A204.1 (cell line): ENCODE measurements around the gene PTPRN2.
"Not testable (repeated sequence)": the region's sequence is repeated elsewhere in the genome, so short reads cannot be mapped to it uniquely, and the experiment has no call there.

Experiments used
- FAIRE-seq: peaks from 2 replicates; lab custom pipeline; 2012; peaks lifted over from hg19 to GRCh38; lab: Jason Lieb, UNC

PTPRN2 gene

DNA sequence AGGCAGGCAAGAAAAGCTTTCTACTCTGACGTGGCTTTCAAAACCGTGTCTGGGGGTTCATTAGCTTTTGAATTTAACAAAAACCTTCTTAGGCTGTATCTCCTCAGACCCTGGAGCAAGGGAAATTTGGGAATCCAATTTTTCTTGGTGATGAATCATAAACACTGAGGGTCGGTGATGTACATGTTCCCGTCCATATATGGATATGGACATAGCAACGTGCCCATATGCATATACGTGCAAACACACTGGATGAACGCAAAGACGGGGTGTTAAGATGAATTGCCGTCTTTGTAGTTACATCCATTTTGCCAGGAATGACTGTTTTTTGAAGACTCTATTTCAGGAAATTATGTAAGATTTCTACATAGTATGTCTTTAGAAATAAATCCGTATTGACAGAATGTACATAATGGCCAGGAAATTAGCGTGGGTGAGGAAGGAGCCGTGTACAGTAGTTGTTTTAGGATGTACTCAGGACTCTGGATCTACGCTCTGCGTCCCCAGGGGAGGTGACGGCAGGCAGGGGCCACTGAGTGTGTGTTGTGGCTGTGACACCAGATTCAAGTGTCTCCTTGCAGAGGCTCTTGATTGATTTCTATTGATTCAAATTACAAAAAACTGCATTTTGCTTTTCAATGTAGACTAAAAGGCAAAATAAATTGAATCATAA lies 1012.6 kb downstream of the PTPRN2 start:
- FAIRE-seq: no peak

DNA sequence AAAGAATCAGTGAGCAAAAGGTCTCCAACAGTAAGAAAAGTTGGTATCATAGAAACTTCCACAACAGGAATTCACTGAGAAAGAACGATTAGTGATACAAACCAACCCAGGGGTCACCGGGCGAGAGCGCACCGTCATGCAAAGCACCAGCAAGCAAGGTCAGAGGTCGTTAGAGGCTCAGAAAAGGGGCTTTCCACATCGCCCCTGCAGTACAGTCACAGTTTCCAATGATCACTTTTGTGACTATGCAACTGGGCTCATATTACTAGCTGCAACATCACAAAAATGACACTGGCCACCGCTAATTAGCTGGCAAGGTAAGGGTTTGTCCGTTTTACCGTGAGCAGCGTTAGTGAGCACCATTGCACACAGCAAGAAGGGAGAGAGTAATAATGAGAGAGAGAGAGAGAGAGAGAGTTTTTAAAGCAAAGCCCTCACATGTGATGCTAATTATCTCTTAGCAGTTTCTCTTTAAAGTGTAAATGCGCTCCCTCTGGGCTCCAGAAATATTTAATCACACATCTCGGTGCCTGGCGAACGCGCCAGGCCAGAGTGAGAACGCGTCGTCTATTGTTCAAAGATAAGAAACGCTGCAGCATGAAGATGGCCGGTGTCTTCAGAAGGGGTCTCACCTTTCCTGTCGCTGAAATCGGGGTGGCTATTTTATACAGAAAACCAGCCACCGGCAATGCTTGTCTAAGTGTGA lies 1013.4 kb downstream of the PTPRN2 start:
- no peak for FAIRE-seq

DNA sequence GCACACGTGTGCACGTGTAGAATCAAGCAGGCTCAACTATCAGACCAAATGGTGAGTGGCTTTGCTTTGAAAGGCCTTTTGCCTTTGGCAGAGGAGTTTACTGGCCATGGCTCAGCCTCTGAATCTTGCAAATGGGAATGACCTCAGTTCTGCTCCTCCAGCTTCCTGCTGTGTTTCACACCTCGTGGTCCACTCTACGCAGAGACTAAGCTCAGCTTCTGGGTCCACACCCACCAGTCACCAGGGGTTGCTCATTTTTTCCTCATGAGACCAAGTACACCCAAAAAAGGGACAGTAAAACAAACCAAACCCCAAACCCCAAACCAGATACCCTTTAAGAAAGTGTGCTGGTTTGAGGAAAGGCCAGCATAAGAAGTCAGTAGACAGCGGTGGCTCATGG lies 1014.4 kb downstream of the PTPRN2 start:
- FAIRE-seq: no peak

DNA sequence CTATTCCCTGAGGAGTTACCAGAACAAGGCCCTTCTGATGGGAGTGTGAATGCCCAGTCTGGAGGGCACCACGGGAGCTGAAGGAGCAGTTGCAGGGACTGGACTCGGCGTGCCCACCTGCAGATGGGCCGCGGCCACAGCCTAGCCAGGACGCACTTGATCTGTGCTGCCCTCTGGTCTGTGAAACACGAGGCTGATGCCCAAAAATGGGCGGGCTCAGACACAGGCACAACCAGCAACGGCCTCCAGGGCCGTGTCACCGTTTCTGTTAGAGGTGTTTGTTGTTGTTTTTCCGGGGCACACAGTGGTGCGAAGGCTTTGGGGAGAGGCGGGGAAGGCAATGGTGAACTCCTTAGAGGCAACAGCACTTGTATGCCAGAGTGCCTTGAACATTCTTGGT lies 1015.0 kb downstream of the PTPRN2 start:
- no peak for FAIRE-seq

DNA sequence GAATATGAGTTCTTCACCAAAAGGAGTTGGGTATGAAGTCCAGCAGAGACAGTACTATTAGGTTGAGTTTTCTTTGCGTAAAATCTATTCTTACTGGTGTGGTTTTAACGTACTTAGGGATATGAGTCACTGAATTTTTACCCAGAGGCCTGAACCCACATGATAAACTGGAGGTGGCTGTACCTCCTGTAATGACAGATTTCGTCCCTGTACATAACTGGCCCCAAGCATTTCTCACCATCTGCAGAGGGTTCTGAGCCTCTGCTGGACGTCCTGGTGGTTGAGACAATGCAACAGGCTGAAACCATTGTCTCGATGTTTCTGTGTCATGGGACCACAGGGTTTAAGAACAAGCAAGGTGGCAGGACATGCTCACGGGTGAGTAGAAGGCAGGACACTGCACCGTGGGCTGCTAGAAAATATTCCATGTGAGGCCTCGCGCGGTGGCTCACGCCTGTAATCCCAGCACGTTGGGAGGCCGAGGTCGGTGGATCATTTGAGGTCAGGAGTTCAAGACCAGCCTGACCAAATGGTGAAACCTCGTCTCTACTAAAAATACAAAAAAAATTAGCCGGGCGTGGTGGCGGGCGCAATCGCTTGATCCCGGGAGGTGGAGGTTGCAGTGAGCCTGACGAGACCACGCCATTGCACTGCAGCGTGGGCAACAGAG lies 1017.0 kb downstream of the PTPRN2 start:
- FAIRE-seq: no peak

DNA sequence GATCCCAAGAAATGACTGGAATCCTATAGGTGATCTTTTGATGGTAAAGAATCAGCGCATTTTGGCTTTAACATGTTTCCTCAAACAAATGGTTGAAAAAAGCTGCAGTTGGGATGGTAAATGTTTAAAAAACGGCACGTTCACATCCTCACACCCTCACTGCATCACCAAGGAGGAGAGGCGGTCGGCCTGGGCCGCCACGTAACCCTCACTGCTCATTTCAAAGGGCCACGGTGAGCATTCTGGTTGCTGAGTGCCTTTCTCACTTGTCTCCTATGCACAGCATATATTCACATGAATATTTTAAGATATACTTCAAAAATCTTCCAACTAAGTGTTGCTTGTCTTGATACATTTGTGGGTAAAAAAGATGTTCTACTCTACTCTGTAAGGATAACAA lies 1017.7 kb downstream of the PTPRN2 start:
- FAIRE-seq: no peak

DNA sequence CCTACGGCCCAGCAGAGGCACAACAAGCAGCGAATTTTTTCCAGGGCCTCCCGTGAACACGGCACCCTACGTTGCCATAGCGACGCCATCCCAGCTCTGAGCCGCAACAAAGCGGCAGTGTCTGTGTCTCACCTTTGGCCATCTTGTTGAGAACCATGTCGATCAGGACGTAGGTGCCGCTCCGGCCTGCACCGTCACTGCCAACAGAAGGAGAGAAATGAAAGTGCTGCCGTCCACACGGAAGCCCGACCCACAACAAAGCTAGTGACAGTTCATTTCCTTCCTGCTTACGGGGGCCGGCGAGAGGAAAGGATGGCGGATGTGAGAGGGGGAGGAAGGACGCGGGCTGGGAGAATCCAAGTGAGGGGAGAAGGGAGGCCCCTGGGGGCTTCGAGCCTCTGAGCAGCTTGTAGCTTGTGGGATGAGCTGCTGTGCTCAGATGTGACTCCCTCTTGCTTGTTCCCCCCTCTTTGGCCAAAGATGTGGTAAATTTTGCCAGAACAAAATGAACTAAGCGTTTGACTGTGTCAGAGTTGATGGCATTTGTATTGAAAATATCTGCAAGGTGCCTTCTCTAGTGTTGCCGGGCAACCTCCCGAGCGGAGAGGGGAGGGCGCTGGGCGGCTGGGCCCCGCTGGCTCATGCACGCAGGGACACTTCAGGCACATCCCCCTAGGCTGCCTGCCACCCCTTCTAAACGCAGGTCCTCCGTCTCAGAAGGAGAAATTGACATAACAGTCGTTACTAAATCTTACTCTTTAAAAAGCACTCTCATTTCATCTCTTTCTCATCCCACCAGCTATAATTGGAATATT lies 1018.6 kb downstream of the PTPRN2 start:
- FAIRE-seq: no peak

DNA sequence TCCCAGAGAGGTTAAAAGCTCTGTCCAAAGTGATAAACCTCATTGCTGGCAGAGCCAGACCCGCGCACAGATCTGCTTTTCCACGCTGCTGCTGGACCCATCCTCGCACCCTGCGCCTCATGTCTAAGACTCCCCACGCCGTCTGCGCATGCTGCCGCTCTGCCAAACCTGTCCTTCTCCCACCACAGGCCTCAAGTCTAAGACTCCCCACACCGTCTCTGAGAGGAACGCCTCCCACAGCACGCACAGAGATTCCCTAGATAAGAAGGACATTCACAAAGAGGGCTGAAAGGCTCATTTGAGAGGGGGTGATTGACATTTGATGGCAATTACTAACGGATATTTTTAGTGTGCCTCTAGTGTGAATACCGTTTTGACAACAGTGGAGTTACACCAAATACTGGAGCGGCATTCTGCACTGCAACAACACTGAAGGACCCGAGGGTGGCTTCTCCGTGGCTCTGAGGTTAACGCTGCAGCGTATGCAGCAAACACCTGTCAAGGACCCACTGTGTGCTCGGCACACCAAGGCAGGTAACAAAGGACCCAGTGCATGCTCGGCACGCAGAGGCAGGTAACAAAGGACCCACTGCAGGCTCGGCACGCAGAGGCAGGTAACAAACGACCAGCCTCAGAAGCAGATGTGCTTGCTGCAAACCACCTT lies 1019.4 kb downstream of the PTPRN2 start:
- no peak for FAIRE-seq

DNA sequence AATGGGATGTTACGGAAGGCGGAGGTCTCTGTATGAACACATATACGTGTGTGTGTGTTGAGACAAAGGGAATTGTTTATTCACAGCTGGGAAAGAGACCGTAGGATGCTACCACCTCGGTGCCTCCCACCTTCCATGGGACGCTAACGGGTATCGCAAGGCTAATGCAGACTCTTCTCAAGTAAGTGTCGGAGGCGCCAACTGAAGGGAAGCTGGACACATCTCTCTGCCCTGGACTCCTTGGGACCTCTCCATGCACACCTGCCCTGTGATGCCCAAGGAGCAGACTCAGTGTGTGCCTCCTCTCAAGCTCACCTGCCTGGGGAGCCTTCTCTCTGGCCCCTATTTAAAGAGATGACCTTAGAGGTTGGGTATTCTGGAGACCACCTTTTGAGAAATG lies 1020.0 kb downstream of the PTPRN2 start:
- no peak for FAIRE-seq

DNA sequence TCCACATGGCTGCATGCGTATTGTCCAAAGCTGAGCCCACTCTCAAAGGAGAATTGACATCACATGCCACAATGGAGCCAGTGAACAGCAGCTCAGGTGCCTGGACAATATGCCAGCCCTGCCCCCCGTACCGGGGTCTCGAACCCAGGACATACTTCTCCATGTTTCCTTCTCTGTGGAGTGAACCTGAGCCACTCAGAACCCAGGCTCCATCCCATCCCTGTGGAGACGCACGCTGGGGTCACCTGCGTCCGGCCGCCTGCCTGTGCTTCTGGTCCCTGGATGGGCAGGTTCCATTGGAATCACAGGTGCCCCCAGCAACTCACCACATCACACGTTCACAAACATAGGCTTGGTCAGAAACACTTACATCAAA lies 1021.0 kb downstream of the PTPRN2 start:
- no peak for FAIRE-seq

DNA sequence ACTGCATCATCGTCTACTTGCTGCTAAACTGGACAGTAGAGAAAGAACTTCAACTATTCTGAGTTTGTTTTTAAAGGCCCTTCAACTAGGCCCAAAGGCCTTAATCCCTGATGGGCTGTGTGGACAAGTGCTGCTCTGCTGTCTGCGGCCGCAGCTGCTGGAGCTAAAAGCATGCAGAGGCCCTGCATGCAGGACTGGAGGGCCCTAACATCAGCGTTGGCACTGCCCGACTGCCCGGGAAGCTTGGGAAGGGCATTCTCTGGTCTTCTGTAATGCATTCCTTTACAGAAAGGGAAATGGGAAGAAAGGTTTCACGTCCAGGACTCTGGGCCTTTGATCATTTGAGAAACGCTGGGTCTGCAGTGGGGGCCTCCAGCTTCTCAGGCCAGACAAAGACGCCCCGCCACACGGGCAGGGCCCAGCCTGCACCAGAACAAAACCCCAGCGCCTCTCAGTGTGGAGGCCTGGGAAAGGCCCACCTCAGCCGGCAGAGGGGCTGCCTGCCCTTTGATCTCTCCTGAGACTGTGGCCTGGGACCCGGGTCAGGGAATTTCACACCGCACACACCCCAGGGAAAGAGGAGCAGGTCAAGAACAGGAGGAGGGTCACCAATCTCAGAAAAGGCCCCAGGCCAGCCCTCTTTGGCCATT lies 1021.5 kb downstream of the PTPRN2 start:
- FAIRE-seq: no peak

DNA sequence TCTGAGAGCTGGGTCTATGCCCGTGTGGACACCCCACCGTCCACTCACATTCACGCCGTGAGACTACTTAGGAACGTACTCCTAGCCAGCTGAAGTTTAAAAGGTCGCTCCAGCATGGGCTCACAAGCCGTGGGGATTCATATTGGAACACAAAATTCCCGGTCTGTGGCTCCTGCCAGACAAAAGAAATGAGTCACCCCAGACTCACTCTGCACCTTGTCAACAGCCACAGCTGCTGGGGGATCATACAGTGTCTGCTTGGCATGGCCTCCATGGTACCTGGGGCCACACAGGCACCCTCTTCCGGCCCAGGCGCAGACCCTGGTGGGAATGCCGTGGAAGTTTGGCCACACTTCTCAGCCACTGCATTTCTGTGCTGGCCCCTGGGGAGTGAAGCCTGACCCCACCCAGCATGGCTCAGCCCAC lies 1022.4 kb downstream of the PTPRN2 start:
- FAIRE-seq: no peak

DNA sequence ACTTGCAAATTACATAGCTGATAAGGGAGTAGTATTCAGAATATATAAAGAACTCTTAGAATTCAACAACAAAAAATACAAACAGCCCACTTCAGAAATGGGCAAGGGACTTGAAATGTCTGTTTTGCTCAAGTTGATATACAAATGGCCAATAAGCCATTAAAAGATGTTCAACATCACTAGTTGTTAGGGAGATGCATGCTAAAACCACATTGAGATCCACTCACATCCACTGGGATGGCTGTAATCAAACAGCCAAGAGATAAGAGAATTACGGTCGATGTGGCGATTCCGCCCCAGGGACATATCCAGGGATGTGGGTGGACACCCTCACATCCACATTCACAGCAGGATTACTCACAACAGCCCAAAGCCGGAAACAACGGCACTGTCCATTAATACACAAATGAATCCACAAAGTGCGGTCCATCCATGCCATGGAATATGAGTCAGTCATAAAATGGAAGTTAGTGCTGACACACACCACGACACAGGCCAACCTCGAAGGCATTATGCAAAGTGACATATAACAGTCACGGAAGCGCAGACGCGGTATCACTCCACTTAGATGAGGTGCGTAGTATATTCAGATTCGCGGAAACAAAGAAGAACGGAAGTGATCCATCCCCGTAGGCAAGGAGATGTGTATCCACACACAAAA lies 1023.0 kb downstream of the PTPRN2 start:
- FAIRE-seq: no peak

DNA sequence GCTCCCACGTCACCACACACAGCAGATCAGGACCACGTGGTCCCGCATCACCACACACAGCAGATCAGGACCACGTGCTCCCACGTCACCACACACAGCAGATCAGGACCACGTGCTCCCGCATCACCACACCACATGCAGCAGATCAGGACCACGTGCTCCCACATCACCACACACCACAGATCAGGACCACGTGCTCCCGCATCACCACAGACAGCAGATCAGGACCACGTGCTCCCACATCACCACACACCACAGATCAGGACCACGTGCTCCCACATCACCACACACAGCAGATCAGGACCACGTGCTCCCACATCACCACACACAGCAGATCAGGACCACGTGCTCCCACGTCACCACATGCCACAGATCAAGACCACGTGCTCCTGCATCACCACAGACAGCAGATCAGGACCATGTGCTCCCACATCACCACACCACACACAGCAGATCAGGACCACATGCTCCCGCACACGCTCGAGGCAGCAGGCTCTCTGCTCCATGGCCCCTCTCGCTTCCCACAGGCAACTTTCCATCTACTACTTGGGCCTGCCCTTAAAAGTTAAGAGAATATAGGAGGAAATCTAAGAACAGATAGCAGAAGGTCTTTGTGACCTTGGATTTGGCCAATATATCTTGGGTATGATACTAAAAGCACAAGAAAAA lies 1024.0 kb downstream of the PTPRN2 start:
- FAIRE-seq: not testable (repeated sequence)

DNA sequence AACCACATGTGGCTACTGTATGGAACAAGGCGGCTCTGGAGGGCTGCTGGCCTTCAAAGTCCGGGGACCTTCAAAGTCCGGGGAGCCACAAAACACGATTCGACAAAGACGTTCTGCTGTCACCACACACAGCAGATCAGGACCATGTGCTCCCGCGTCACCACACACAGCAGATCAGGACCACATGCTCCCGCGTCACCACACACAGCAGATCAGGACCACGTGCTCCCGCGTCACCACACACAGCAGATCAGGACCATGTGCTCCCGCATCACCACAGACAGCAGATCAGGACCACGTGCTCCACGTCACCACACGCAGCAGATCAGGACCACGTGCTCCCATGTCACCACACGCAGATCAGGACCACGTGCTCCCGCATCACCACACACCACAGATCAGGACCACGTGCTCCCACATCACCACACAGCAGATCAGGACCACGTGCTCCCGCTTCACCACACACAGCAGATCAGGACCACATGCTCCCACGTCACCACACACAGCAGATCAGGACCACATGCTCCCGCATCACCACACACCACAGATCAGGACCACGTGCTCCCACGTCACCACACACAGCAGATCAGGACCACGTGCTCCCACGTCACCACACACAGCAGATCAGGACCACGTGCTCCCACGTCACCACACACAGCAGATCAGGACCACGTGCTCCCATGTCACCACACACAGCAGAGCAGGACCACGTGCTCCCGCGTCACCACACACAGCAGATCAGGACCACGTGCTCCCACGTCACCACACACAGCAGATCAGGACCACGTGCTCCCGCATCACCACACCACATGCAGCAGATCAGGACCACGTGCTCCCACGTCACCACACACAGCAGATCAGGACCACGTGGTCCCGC lies 1024.9 kb downstream of the PTPRN2 start:
- FAIRE-seq: not testable (repeated sequence)

DNA sequence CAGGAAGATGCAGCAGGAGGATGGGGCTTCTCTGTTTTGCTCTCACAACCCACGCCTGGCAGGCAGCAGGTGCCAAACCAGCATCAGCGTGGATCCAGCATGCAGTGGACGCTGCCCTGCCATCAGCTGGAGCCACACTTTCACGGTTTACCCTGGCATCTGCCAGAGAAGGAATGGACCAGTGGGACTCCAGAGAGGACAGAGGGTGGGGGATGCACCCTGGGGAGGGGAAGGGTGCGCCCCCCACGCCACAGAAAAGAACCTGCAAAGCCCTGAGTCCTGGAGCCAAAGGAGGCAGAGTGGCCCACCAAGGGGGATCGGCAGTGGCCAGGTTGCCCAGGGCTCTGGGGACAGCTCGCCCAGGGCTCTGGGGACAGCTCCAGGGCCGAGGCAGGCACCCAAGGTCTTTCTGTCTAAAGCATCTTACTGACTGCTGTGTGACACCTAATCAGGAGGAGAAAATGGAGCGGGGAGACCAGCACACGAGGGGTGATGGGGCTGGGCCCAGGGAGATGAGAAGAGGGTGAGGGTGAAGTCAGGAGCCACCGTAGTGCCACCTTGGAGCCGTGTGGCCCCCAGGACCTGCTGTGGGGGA lies 1025.7 kb downstream of the PTPRN2 start:
- no peak for FAIRE-seq

DNA sequence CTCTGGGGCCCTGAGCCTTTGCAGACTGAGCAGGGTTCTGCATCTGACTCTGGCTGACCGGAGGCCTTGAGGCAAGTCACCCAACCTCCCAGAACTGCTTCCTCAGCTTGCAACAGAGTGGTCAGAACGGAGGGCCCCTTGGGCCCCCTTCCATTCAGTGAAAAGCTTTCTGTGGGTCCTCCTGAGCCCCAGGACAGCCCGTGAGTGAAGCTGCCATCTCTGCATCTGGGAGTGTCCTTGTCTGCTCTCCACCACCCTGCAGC lies 1026.2 kb downstream of the PTPRN2 start:
- FAIRE-seq: no peak

DNA sequence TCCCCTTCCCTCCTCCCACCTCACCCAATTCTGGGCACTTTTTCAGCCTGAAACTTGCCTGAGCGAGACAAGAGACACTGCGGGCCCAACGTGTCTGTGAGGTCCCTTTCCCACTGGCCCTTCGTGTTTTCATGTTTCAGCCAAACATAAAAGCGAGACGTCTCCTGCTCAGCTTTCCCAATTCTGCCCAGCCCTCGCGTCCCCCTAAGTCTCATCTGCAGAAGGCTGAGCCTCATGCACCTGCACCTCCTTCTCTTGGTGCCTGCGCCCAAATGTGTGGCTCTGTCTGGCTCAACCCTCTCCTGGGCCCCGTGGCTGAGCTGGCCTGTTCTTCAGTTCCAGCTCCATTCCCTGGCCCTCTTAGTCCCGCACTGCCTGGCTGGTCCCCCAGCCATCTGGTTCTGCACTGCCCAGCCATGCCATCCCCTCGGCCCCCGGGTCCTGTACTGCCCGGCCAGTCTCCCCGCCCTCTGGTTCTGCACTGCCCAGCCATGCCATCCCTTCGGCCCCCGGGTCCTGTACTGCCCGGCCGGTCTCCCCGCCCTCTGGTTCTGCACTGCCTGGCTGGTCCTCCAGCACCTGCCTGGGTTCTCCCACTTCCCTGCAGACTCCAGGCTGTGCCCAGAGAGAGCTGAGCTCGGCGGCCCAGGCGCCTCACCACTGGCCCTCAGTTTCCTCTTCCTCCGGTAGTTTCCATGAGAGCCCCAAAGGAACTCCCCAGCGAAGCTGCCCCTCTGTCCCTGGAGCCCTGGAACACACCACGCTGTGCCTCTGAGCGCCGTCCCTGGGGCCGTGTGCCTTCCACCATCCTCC lies 1026.7 kb downstream of the PTPRN2 start:
- no peak for FAIRE-seq

DNA sequence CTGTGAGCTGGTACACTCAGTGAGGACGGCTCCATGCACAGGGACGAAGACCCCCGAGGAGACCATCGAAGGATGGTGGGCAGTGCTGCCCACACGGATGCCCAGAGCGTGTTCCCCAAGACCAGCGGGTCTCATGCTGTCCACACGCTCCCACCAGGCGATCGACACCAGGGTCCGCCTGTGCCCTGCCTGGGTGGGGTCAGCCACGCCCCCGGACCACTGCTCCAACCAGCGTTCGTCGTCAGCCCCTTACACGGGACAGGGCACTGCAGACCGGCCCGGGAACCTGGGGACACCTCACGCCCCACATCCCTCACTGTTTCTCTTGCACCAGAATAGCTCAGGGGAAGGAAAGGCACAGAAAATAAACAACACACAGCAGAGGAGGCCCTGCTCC lies 1027.4 kb downstream of the PTPRN2 start:
- no peak for FAIRE-seq
